WTC11 (cell line): Measurements from ENCODE around the gene BTBD9.

Source experiments
- CREM ChIP-seq: sonication (generic); formaldehyde crosslinking; IDR thresholded peaks from 2 replicates; pipeline ENCODE4 v1.8.1; 2022; ENCODE audit warnings: mild to moderate bottlenecking, missing genetic modification reagents, moderate library complexity
- FOXK1 ChIP-seq: sonication (generic); formaldehyde crosslinking; IDR thresholded peaks from 2 replicates; pipeline ENCODE4 v1.8.0; 2022; ENCODE audit warnings: mild to moderate bottlenecking, moderate library complexity, missing genetic modification reagents
- TF ChIP-seq, protein P1 (sequence below): fragments of 200-600 bp; IDR thresholded peaks from 2 replicates; pipeline ENCODE4 v1.8.0; 2022; ENCODE audit warnings: antibody characterized with exemption
- TF ChIP-seq, protein P2 (sequence below): sonication (generic); formaldehyde crosslinking; IDR thresholded peaks from 2 replicates; pipeline ENCODE4 v1.8.1; 2023; ENCODE audit warnings: mild to moderate bottlenecking, missing genetic modification reagents, moderate library complexity

DNA sequence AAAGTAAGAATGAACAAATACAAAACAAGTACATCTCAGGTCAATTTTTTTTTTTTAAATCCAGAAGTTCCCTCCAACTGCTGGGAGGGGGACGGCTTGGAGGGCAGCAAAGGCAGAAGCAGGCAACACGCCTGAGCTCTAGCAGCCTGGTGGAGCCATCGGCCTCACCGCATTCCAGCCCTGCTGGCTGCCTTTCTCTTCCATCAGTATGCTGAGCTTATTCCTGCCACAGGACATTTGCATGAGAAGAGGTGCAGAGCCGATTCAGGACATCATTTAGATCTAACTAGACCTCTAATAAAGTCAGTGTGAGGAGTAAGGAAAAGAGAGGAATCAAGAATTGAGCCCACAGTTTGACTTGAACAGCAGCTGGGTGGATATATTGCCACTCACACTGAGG lies 501.4 kb downstream of the BTBD9 start:
- TF ChIP-seq, protein P1, sequence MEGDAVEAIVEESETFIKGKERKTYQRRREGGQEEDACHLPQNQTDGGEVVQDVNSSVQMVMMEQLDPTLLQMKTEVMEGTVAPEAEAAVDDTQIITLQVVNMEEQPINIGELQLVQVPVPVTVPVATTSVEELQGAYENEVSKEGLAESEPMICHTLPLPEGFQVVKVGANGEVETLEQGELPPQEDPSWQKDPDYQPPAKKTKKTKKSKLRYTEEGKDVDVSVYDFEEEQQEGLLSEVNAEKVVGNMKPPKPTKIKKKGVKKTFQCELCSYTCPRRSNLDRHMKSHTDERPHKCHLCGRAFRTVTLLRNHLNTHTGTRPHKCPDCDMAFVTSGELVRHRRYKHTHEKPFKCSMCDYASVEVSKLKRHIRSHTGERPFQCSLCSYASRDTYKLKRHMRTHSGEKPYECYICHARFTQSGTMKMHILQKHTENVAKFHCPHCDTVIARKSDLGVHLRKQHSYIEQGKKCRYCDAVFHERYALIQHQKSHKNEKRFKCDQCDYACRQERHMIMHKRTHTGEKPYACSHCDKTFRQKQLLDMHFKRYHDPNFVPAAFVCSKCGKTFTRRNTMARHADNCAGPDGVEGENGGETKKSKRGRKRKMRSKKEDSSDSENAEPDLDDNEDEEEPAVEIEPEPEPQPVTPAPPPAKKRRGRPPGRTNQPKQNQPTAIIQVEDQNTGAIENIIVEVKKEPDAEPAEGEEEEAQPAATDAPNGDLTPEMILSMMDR, result no peak
- no peak for TF ChIP-seq CREM (CRISPR knock-in tag)
- TF ChIP-seq, protein P2, sequence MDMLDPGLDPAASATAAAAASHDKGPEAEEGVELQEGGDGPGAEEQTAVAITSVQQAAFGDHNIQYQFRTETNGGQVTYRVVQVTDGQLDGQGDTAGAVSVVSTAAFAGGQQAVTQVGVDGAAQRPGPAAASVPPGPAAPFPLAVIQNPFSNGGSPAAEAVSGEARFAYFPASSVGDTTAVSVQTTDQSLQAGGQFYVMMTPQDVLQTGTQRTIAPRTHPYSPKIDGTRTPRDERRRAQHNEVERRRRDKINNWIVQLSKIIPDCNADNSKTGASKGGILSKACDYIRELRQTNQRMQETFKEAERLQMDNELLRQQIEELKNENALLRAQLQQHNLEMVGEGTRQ (CRISPR knock-in tag), result no peak
- TF ChIP-seq FOXK1 (CRISPR knock-in tag), result peak; percentile 27; the same call in 1 of the 2 replicates
